VCaP (cell line): ENCODE results near the gene THOC1.
A peak's percentile ranks its signal among the peaks of the same experiment; 100 is the strongest.

Experiments
- H3K27ac ChIP-seq: fragments of 450-650 bp; 2 replicates; pipeline ENCODE4 v1.5.1; 2017
- CTCF ChIP-seq: fragments of 450-650 bp; conservative IDR thresholded peaks from 2 replicates; pipeline ENCODE4 v1.5.1; 2017; ENCODE audit warnings: mild to moderate bottlenecking, moderate library complexity

The THOC1 gene

GRCh38 chr18:274313-274712 lies 6.5 kb upstream of the THOC1 start:
- TF ChIP-seq CTCF: no peak

GRCh38 chr18:273525-273924 lies 5.7 kb upstream of the THOC1 start:
- no peak for TF ChIP-seq CTCF
- H3K27ac ChIP-seq: no peak overlapping the region

More at GRCh38 chr18:274313-274712, 6.5 kb upstream of the THOC1 start:
- H3K27ac ChIP-seq: no peak overlapping the region

- no peak for TF ChIP-seq CTCF
Observed at GRCh38 chr18:272650-273049, 4.8 kb upstream of the THOC1 start.

GRCh38 chr18:269480-270095 lies 1.7 kb upstream of the THOC1 start:
- TF ChIP-seq CTCF: no peak
- H3K27ac ChIP-seq: peak overlapping the region; percentile 90; the same call in 1 of the 2 replicates

More at GRCh38 chr18:272650-273049, 4.8 kb upstream of the THOC1 start:
- H3K27ac ChIP-seq: no peak overlapping the region

GRCh38 chr18:267380-267687 lies 513 bp downstream of the THOC1 start:
- TF ChIP-seq CTCF: no peak
- peak overlapping the region; percentile 90 for H3K27ac ChIP-seq

GRCh38 chr18:261398-262073 lies 6.3 kb downstream of the THOC1 start:
- no peak overlapping the region for H3K27ac ChIP-seq

GRCh38 chr18:260547-260946 lies 7.3 kb downstream of the THOC1 start:
- no peak overlapping the region for H3K27ac ChIP-seq
- no peak for TF ChIP-seq CTCF

More at GRCh38 chr18:261398-262073, 6.3 kb downstream of the THOC1 start:
- TF ChIP-seq CTCF: no peak
